GM18498 (cell line): Measurements from ENCODE around the gene AMPD3.

Source experiments
- ATAC-seq: cut with Tn5 transposase; IDR thresholded peaks from one replicate; pipeline ENCODE4 v1.9.1; 2021; ENCODE audit warnings: mild to moderate bottlenecking, moderate library complexity; ENCODE audit not compliant: unreplicated experiment

Gene AMPD3

DNA sequence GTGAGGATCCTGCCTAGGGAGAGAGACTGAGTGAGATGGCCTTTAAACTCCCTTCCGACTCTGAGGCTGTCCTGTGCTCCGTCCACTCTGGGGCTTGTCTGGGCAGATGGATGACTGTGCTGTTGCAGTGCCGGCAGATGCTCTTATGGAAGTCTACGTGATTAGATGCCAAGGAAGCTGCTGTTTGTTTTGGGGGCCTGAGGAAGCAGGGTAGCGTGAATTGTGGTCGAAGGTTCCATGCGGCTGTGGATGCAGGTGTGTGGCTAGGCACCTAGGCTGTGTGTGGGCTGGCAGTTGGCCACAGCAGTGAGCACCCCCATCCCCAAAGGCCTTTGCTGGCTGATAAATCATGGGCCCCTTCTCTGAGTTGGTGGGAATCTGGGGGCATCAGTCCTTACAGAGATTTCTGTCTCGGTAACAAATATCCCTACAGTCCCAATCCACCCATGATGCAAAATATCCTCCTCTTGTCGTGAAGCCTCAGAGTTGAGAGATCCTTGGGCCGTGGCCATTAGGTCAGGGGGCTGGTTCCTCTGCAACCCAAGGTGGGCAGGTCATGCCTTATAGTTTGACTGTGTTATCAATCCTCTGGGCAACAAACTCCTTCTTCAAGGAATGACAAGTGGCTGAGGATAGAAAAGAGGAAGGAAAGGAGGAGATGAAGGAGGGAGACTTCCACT, 31.2 kb downstream of the AMPD3 start:
- ATAC-seq, result no peak

DNA sequence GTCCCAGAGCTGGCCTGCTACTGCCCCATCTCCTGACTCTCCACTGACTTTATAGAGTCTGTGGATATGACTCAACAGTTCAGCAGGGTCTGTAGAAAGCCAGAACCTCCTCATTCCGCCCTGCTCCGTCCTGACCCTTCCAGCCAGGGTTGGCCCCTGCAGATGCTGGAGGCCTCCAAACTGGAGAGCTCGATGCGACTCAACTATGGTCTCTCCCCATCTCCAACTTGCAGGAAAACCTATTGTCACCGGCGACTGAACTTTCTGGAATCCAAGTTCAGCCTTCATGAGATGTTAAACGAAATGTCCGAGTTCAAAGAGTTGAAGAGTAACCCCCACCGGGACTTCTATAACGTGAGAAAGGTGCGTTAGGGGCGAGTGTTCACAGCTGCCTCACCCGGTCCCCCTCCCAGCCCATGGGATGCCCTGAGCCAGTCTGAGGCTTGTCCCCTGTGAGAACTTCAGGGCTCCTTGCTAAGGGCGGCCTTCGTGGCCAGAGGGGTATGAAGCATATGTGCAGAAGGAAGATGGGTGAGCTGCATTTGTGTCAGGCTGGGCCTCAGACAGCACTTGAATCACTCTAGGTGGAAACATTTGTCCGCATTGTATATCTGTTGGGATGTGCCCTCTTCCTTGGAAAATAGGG, 32.1 kb downstream of the AMPD3 start:
- no peak for ATAC-seq

DNA sequence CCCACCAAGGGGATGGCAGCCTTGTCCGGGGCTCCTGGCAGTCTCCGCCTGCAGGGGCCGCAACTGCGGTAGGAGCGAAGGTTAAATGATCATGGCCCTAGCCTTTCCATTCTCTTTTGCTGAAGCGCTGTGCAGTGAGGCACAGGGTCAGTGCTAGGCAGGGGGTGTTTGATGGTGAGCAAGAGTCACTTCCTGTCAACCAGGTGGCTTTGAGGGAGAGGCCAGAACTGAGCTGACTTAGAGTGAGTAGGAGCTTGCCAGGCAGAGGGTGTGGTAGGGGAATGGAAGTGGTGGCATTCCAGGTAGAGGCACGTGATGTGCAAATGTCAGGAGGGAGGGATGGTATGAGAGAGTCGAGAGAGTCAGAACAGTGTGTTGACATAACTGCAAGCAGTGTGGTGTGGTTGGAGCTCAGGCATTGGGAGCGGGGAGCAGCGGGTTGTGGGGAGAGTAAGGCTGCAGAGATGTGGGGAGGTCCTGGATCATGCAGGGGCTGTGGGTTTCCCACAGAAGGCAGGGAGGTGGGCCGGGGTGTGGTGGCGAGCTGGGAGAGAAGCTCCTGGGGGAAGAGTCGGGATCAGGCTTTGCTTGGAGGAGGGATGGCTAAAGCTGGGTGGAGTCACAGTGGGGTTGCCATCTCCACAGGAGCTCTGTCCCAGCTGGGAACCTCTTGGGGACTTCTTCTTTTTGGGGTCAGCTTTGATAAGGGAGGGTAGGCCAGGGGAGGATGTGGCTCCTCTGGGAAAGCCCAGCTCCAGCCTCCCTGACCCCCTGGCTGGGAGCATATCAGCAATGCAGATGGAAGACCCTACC, 33.3 kb downstream of the AMPD3 start:
- ATAC-seq, result no peak

GRCh38 chr11:10488934-10489691, 34.0 kb downstream of the AMPD3 start:
- ATAC-seq, result peak; percentile 69

DNA sequence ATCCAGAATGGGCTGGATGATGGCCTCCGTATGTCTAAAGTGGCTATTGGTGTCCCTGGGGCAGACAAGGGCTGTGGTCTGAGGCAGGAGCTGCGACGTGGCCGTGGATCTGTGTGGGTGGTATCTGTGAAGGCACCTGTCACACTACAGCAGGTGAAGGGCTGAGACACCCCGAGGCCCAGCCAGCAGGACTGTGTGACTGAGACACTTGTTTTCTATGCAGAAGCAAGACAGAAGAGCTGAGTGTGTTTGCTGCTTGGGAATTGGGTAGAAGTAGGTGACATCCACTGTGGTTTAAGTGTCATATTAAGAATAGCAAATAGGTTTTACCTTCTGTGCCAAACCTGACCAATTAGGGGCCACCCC, 35.0 kb downstream of the AMPD3 start:
- no peak for ATAC-seq

GRCh38 chr11:10490398-10491241, 35.6 kb downstream of the AMPD3 start:
- no peak for ATAC-seq

GRCh38 chr11:10492084-10492483, 37.0 kb downstream of the AMPD3 start:
- ATAC-seq, result no peak

- no peak for ATAC-seq
These were observed 38.1 kb downstream of the AMPD3 start for GRCh38 chr11:10493041-10493663.

DNA sequence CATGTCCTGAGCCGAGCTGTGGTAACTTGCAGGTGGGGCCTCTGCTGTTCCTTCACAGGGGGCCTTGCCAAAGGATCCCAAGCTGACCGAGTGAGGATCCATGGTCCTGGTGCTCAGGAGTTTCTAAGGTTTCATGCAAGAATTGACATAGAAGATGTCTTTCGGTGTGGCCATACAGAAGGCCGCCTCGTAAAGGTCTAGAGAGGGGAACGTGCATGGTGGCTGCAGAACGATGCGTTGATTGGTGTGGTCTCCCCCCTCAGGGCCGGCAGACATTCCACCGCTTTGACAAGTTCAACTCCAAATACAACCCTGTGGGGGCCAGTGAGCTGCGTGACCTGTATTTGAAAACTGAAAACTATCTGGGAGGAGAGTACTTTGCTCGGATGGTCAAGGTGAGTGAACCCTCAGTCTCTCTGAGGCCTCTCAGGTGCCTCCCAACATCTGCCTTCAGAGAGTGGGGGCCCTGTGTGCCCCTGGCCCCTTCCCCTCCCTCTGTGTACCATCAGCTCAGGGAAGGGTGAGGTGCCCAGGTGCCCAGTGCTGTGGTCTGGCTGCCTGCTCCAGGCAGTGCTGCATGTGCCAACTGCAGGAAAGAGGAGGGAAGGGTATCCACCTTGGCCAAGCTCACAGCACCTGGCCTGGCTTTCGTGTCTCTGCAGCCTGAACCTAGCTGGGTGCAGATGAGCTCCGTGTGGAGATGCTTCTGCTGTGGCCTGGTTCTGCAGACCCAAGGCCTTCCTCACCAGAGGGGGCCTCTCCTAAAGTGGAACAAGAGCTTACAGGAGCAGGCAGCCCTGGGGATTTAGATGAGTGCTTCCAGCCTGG, 39.8 kb downstream of the AMPD3 start:
- no peak for ATAC-seq

- ATAC-seq, result no peak
These were observed 40.4 kb downstream of the AMPD3 start for GRCh38 chr11:10495464-10495786.

DNA sequence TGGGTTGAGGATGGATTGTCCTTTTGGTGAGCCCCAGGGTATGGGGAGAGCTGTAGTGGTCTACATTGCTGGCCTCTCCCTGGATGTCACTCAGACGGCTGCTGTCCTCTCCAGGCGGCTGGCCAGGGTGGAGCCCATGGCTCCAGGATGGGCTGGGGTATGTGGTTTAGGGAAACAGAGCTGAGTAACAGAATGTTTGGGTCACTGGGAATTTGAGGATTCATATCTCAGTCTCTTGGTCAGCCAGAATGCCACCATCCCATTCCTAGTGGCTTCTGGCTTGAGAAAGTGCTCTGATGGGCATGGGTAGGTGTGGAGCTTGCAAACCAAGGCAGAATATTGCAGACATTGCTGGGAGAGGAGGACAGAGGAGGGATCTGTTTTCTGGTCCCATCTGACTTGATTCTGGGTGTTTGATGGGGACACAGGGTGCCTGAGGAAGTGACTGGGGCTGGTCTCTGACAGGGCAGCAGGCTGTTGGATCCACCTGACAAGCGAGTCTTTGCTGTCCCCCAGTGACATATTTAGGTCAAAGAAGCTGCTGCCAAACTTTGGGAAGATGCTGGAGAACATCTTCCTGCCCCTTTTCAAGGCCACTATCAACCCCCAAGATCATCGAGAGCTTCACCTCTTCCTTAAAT, 41.4 kb downstream of the AMPD3 start:
- no peak for ATAC-seq

DNA sequence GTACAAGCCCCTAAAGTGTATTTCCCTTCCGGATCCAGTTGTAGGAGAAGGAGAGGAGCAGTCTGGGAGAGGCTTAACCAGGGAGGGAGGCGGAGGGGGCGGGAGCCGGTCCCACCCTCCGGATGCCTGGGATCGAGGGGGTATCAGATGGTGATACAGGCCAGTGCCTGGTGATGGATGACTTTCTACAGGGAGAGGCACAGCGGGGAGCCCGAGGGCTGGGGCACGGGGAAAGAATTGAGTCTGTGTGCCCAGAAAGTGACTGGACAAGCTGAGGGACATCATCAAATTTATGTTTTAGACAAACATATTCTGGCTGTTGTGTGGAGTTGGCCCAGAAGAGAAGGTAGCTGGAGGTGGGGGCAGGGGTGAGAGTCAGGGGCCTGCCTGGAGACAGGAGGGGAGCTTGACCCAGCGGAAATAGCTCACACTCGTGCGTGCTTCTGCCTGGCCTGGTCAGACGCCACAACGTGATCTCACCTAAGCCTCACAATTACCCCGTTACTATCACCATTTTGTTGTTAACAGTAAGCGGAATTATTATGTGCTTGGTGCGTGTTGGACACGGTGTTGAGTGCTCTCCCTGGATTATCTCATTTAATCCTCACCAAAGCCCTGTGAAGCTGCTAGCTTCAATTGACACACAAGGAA, 42.4 kb downstream of the AMPD3 start:
- ATAC-seq, result no peak

DNA sequence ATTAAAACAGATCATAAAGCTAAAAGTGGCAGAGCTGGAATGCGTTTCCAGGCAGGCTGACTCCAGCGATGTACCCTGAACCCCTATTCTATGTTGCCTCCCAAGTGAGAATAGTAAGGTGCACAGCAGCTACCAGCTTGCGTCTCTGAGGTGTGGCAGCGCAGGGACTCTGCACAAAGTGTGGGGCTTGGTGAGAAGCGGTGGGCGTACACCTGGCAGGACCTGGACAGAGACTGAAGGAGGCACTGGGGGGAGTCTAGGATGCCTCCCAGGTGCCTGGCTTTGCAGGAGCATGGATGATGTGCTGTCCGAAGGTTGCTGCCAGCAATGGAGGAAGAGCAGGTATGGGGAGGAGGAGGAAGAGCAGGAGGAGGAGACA, 42.9 kb downstream of the AMPD3 start:
- no peak for ATAC-seq

DNA sequence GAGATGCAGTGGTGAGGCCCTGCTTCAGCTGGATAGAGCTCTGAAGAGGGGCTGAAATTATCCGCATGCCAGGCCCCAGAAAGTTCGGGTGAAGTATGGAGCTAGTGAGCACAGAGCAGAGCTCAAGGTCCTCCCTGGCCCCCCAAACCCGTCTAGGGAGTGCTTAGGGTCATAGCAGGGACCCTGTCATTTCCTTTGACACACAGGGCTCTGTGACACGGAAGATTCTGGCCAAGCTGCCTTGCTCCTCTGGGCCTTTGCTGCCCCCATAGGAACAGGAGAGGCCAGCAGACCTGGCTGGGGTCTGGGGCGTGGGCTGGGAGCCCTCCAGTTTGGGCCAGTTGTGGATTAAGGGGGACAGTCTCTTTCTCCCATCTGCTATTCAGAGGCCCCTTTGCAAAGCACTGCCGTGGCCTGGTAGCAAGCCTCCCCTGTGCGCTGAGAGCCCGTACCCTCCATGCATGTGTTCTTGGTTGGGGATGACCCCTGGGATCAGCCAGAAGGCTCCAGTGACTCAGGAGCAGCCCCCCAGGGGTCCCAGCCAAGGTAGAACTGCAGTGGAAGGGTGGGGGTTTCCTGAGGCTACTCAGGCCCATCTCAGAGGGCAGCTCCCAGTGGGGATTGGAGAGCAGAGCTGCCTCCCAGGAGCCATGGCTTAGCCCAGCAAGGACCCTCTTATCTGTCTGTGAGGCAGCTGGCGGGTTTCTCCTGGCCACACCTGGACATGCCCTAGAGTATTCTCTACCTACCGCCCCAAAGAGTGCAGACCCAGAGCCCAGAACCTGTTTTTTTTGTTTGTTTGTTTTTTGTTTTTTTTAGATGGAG, 43.6 kb downstream of the AMPD3 start:
- no peak for ATAC-seq

GRCh38 chr11:10499452-10499851, 44.4 kb downstream of the AMPD3 start:
- no peak for ATAC-seq

GRCh38 chr11:10499874-10500601, 45.0 kb downstream of the AMPD3 start:
- no peak for ATAC-seq
